ENCODE measurements around the gene DNAJC11. TPM values are rescaled to one million over a fixed set of nuclear protein-coding genes. Genes with fewer than 3 reads are reported as not detected.

DNAJC11 gene
- total RNA-seq, 3 donors from 2014 or later (not counting 1 experiment from before 2014, with no cell fraction given) = 28.7 to 40.1 (median 36.2) TPM

DNA sequence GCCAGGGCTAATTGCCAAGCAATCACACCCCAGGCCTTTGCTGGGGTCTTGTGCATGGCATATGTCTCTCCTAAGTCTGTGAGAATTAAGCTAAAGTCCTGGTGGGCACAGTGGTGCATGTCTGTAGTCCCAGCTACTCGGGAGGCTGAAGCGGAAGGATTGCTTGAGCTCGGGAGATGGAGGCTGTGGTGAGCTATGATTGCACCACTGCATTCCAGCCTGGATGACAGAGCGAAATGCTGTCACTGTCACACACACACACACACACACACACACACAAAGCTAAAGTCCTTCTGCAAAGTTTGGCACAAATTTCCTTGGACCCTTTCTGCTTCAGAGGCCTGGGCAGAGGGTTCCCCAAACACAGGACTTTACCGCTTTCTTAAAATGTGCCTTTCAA is 31.3 kb upstream of the DNAJC11 start:
- 95% methylated on average over 5 of the region's 5 CpGs for WGBS (ENCODE audit: insufficient coverage)

DNA sequence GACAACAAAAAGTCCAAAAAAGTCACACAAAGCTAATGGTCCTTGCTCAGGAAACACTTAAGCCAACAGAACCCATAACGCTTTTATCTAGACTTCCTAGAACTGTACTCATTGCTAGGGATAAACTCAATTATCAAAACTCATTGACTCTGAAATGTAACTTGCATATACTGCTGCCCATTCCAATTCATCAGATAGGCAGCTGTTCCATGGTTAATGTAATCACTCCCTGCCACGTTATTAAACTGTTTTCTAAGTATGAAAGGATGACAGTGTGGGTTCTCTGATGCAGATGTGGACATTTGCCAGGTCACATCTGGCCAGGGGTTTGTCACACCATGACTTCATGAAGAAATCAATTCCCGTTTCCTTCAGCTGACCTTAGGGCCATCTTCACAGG is 30.3 kb upstream of the DNAJC11 start:
- no peak overlapping the region for H3K4me3 Mint-ChIP-seq
- Histone ChIP-seq H3K27me3 (ENCODE audit: control insufficient read depth, insufficient read depth, low read length) (no peaks in the 10 kb centered on the region), H3K4me3 (ENCODE audit: low read length) (no peak overlapping the region), H3K4me1 (ENCODE audit: control insufficient read depth, insufficient read depth, low read length) (no peaks in the 10 kb centered on the region), H3K36me3 (ENCODE audit: control insufficient read depth, insufficient read depth, low read length) (no peaks in the 10 kb centered on the region), H3K27ac (ENCODE audit: low read length) (no peak overlapping the region), H3K9me3 (ENCODE audit: control insufficient read depth, insufficient read depth, low read length) (no peaks in the 10 kb centered on the region)
- intact Hi-C loops (cut with micrococcal nuclease) = no loop called here
- no peak for ATAC-seq
- no peaks in the 10 kb centered on the region for H3K4me1 Mint-ChIP-seq
- H3K27ac Mint-ChIP-seq = no peak overlapping the region
- no peaks in the 10 kb centered on the region for H3K9me3 Mint-ChIP-seq
- H3K27me3 Mint-ChIP-seq (ENCODE audit: low read depth in 2 of 2) = peaks cover 7 to 8% of the 10 kb centered on the region in 2 donors
- DNase-seq = no peak
- TF ChIP-seq, protein P1, sequence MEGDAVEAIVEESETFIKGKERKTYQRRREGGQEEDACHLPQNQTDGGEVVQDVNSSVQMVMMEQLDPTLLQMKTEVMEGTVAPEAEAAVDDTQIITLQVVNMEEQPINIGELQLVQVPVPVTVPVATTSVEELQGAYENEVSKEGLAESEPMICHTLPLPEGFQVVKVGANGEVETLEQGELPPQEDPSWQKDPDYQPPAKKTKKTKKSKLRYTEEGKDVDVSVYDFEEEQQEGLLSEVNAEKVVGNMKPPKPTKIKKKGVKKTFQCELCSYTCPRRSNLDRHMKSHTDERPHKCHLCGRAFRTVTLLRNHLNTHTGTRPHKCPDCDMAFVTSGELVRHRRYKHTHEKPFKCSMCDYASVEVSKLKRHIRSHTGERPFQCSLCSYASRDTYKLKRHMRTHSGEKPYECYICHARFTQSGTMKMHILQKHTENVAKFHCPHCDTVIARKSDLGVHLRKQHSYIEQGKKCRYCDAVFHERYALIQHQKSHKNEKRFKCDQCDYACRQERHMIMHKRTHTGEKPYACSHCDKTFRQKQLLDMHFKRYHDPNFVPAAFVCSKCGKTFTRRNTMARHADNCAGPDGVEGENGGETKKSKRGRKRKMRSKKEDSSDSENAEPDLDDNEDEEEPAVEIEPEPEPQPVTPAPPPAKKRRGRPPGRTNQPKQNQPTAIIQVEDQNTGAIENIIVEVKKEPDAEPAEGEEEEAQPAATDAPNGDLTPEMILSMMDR (IDR thresholded peaks at IDR 0.05) = no peak
- 78% methylated on average over 3 of the region's 3 CpGs for WGBS (ENCODE audit: insufficient coverage)
- H3K36me3 Mint-ChIP-seq = no peaks in the 10 kb centered on the region

More for the DNA sequence above, 31.3 kb upstream of the DNAJC11 start:
- Histone ChIP-seq H3K9me3 (ENCODE audit: control insufficient read depth, insufficient read depth, low read length) (no peaks in the 10 kb centered on the region), H3K27ac (ENCODE audit: low read length) (no peak overlapping the region), H3K4me1 (ENCODE audit: control insufficient read depth, insufficient read depth, low read length) (no peaks in the 10 kb centered on the region), H3K27me3 (ENCODE audit: control insufficient read depth, insufficient read depth, low read length) (no peaks in the 10 kb centered on the region), H3K4me3 (ENCODE audit: low read length) (no peak overlapping the region), H3K36me3 (ENCODE audit: control insufficient read depth, insufficient read depth, low read length) (no peaks in the 10 kb centered on the region)
- Mint-ChIP-seq H3K36me3 (no peaks in the 10 kb centered on the region), H3K9me3 (no peaks in the 10 kb centered on the region), H3K27ac (no peak overlapping the region), H3K4me3 (no peak overlapping the region), H3K27me3 (ENCODE audit: low read depth in 2 of 2) (peaks cover 0 to 4% of the 10 kb centered on the region in 2 donors), H3K4me1 (no peaks in the 10 kb centered on the region)
- ATAC-seq (no peak), DNase-seq (no peak)
- TF ChIP-seq, protein P1 (IDR thresholded peaks at IDR 0.05) = no peak
- intact Hi-C loops (cut with micrococcal nuclease) = no loop called here

DNA sequence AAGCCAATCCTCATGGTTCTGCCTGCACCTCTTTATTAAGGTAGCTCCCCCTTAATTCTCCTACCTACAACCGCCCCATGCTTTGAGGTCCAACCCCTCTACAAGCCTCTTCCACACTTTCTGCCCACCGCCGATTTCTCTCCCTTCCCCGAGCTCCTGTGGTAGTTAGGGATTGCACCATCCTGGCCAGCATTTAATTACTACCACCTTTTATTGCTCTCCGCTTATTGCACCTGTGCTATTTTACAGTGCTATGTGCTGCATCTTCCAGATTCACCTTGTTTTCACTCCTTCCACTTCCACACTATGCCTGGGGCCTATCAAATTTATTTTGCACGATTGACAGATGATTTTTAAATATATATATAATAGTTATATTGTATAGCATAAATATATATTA is 29.3 kb upstream of the DNAJC11 start:
- Mint-ChIP-seq H3K4me1 (no peaks in the 10 kb centered on the region), H3K36me3 (no peaks in the 10 kb centered on the region)

DNA sequence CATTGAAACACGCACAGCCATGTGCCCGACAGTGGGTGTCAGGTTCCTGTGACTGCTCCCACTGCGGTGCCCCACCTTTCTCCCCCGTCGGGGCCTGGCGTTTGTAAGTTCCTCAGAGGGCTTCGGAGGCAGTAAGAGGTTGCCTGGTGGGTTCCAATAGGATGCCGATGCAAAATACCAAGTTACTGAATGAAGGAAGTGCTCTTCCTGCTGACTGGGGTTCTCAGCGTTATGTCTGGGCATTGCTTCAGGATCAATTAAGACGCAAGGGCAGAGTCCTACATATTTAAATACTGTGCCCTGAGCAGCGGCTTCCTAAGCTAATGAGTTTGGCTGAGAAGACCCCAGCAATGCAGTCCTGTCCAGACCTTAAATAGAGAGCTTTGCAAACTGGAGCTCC is 28.9 kb upstream of the DNAJC11 start:
- no peaks in the 10 kb centered on the region for H3K36me3 ChIP-seq (ENCODE audit: control insufficient read depth, insufficient read depth, low read length)
- intact Hi-C loops (cut with micrococcal nuclease) = no loop called here
- Mint-ChIP-seq H3K27ac (no peak overlapping the region), H3K27me3 (ENCODE audit: low read depth in 2 of 2) (peaks cover 7 to 8% of the 10 kb centered on the region in 2 donors), H3K9me3 (no peaks in the 10 kb centered on the region), H3K4me1 (no peaks in the 10 kb centered on the region), H3K4me3 (no peak overlapping the region), H3K36me3 (no peaks in the 10 kb centered on the region)
- TF ChIP-seq, protein P1 (IDR thresholded peaks at IDR 0.05) = no peak
- H3K9me3 ChIP-seq (ENCODE audit: control insufficient read depth, insufficient read depth, low read length) = no peaks in the 10 kb centered on the region
- H3K27ac ChIP-seq (ENCODE audit: low read length) = no peak overlapping the region
- no peak for DNase-seq
- ATAC-seq = no peak
- no peaks in the 10 kb centered on the region for H3K4me1 ChIP-seq (ENCODE audit: control insufficient read depth, insufficient read depth, low read length)
- no peak overlapping the region for H3K4me3 ChIP-seq (ENCODE audit: low read length)
- no peaks in the 10 kb centered on the region for H3K27me3 ChIP-seq (ENCODE audit: control insufficient read depth, insufficient read depth, low read length)
- 44% methylated on average over 11 of the region's 11 CpGs for WGBS (ENCODE audit: insufficient coverage)

More for the DNA sequence above, 29.3 kb upstream of the DNAJC11 start:
- H3K9me3 ChIP-seq (ENCODE audit: control insufficient read depth, insufficient read depth, low read length) = no peaks in the 10 kb centered on the region
- DNase-seq (no peak), ATAC-seq (no peak)
- no peak overlapping the region for H3K27ac Mint-ChIP-seq
- H3K36me3 ChIP-seq (ENCODE audit: control insufficient read depth, insufficient read depth, low read length) = no peaks in the 10 kb centered on the region
- H3K27ac ChIP-seq (ENCODE audit: low read length) = no peak overlapping the region
- 96% methylated on average over 5 of the region's 6 CpGs for WGBS (ENCODE audit: insufficient coverage)
- no peak overlapping the region for H3K4me3 Mint-ChIP-seq
- H3K27me3 Mint-ChIP-seq (ENCODE audit: low read depth in 2 of 2) = peaks cover 7 to 8% of the 10 kb centered on the region in 2 donors
- no peak overlapping the region for H3K4me3 ChIP-seq (ENCODE audit: low read length)
- TF ChIP-seq, protein P1 (IDR thresholded peaks at IDR 0.05) = no peak
- H3K4me1 ChIP-seq (ENCODE audit: control insufficient read depth, insufficient read depth, low read length) = no peaks in the 10 kb centered on the region
- H3K27me3 ChIP-seq (ENCODE audit: control insufficient read depth, insufficient read depth, low read length) = no peaks in the 10 kb centered on the region
- no peaks in the 10 kb centered on the region for H3K9me3 Mint-ChIP-seq
- intact Hi-C loops (cut with micrococcal nuclease) = no loop called here

Measured in natural killer cell (primary cell).